Liver (tissue), 3 donors: ENCODE measurements around the gene CCNC.

ENCODE experiments used
- NR2F2 ChIP-seq: IDR thresholded peaks from 2 replicates; pipeline ENCODE4 v1.6.1; 2016; ENCODE audit warnings: antibody characterized with exemption
- RAD21 ChIP-seq, 2 donors: IDR thresholded peaks; 2 replicates each; pipeline ENCODE4 v1.6.1; 2016; ENCODE audit warnings: antibody characterized with exemption in 2 of 2, mild to moderate bottlenecking in 2 of 2
- TF ChIP-seq, protein P1 (sequence below): fragments of 150-350 bp; IDR thresholded peaks from 2 replicates; pipeline ENCODE4 v1.5.1; 2017; ENCODE audit warnings: improper control_type of control experiment, low read depth, low read length; ENCODE audit not compliant: missing input control
- TF ChIP-seq, protein P2 (sequence below): IDR thresholded peaks from 2 replicates; pipeline ENCODE4 v1.6.1; 2016; ENCODE audit warnings: antibody characterized with exemption, mild to moderate bottlenecking
- TF ChIP-seq, protein P3 (sequence below): IDR thresholded peaks from 2 replicates; pipeline ENCODE4 v1.6.1; 2016; ENCODE audit warnings: antibody characterized with exemption
- TF ChIP-seq, protein P4 (sequence below): IDR thresholded peaks from 2 replicates; pipeline ENCODE4 v1.6.1; 2016; ENCODE audit warnings: antibody characterized with exemption
- TF ChIP-seq, protein P5 (sequence below): IDR thresholded peaks from 2 replicates; pipeline ENCODE4 v1.6.1; 2016; ENCODE audit warnings: antibody characterized with exemption
- donor health status: healthy.
- donor health status: healthy.

DNA sequence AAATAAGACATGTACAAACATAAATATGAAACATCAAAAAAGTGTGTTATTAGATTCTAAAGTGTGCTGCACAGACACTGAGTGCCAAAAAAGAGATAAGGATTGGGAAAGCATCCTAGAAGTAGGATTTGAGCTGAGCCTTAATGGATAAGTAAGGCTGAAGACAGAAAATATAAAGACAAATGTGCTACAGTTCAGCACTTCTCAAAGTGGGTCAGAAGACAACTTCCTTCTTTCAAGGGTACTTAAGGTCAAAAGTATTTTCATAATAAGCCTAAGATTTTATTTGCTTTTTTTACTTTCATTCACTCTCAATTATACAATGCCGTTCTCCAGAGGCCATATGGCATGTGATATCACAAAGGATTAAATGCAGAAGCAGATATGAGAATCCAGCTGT is 70.0 kb downstream of the CCNC start:
- TF ChIP-seq, protein P1, sequence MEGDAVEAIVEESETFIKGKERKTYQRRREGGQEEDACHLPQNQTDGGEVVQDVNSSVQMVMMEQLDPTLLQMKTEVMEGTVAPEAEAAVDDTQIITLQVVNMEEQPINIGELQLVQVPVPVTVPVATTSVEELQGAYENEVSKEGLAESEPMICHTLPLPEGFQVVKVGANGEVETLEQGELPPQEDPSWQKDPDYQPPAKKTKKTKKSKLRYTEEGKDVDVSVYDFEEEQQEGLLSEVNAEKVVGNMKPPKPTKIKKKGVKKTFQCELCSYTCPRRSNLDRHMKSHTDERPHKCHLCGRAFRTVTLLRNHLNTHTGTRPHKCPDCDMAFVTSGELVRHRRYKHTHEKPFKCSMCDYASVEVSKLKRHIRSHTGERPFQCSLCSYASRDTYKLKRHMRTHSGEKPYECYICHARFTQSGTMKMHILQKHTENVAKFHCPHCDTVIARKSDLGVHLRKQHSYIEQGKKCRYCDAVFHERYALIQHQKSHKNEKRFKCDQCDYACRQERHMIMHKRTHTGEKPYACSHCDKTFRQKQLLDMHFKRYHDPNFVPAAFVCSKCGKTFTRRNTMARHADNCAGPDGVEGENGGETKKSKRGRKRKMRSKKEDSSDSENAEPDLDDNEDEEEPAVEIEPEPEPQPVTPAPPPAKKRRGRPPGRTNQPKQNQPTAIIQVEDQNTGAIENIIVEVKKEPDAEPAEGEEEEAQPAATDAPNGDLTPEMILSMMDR: no peak
- TF ChIP-seq, protein P2, sequence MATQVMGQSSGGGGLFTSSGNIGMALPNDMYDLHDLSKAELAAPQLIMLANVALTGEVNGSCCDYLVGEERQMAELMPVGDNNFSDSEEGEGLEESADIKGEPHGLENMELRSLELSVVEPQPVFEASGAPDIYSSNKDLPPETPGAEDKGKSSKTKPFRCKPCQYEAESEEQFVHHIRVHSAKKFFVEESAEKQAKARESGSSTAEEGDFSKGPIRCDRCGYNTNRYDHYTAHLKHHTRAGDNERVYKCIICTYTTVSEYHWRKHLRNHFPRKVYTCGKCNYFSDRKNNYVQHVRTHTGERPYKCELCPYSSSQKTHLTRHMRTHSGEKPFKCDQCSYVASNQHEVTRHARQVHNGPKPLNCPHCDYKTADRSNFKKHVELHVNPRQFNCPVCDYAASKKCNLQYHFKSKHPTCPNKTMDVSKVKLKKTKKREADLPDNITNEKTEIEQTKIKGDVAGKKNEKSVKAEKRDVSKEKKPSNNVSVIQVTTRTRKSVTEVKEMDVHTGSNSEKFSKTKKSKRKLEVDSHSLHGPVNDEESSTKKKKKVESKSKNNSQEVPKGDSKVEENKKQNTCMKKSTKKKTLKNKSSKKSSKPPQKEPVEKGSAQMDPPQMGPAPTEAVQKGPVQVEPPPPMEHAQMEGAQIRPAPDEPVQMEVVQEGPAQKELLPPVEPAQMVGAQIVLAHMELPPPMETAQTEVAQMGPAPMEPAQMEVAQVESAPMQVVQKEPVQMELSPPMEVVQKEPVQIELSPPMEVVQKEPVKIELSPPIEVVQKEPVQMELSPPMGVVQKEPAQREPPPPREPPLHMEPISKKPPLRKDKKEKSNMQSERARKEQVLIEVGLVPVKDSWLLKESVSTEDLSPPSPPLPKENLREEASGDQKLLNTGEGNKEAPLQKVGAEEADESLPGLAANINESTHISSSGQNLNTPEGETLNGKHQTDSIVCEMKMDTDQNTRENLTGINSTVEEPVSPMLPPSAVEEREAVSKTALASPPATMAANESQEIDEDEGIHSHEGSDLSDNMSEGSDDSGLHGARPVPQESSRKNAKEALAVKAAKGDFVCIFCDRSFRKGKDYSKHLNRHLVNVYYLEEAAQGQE: no peak
- TF ChIP-seq, protein P3, sequence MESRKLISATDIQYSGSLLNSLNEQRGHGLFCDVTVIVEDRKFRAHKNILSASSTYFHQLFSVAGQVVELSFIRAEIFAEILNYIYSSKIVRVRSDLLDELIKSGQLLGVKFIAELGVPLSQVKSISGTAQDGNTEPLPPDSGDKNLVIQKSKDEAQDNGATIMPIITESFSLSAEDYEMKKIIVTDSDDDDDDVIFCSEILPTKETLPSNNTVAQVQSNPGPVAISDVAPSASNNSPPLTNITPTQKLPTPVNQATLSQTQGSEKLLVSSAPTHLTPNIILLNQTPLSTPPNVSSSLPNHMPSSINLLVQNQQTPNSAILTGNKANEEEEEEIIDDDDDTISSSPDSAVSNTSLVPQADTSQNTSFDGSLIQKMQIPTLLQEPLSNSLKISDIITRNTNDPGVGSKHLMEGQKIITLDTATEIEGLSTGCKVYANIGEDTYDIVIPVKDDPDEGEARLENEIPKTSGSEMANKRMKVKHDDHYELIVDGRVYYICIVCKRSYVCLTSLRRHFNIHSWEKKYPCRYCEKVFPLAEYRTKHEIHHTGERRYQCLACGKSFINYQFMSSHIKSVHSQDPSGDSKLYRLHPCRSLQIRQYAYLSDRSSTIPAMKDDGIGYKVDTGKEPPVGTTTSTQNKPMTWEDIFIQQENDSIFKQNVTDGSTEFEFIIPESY: no peak
- no peak for TF ChIP-seq RAD21 (IDR thresholded peaks at IDR 0.05)
- no peak for TF ChIP-seq NR2F2
- TF ChIP-seq, protein P4, sequence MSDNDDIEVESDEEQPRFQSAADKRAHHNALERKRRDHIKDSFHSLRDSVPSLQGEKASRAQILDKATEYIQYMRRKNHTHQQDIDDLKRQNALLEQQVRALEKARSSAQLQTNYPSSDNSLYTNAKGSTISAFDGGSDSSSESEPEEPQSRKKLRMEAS: no peak
- TF ChIP-seq, protein P5, sequence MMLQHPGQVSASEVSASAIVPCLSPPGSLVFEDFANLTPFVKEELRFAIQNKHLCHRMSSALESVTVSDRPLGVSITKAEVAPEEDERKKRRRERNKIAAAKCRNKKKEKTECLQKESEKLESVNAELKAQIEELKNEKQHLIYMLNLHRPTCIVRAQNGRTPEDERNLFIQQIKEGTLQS: no peak
